HG03558 (cell line): ENCODE data around the gene GRM4.

ENCODE experiments used
- ATAC-seq: cut with Tn5 transposase; IDR thresholded peaks from one replicate; pipeline ENCODE4 v1.9.1; 2021; ENCODE audit warnings: moderate number of reproducible peaks; ENCODE audit not compliant: unreplicated experiment; ENCODE audit errors: extremely low read depth

GRM4 gene

GRCh38 chr6:33971580-33971979 lies 174.3 kb downstream of the GRM4 start:
- no peak for ATAC-seq
